SK-N-SH treated with all-trans-retinoic acid at 6 μM for 48 hours (cell line): ENCODE data around the gene C12orf50.

ENCODE experiments used
- ATAC-seq: fragments of 200-7000 bp; cut with Tn5 transposase; 3 replicates; pipeline ENCODE4 v1.9.1; 2020; ENCODE audit warnings: mild to moderate bottlenecking, moderate library complexity
- ARNTL ChIP-seq: fragments of 450-650 bp; formaldehyde crosslinking; IDR thresholded peaks from 2 replicates; pipeline ENCODE4 v1.5.0; 2020; ENCODE audit warnings: low read depth, mild to moderate bottlenecking, moderate library complexity, borderline replicate concordance
- BACH2 ChIP-seq: fragments of 250-450 bp; sonication (Bioruptor Pico); IDR thresholded peaks from 2 replicates; pipeline ENCODE4 v1.9.0; 2021; ENCODE audit warnings: mild to moderate bottlenecking, borderline replicate concordance
- CREB5 ChIP-seq: fragments of 250-450 bp; sonication (Bioruptor Pico); IDR thresholded peaks from 2 replicates; pipeline ENCODE4 v1.5.1; 2020; ENCODE audit warnings: low read depth, mild to moderate bottlenecking, moderate library complexity
- CSDC2 ChIP-seq: fragments of 250-450 bp; sonication (Bioruptor Pico); IDR thresholded peaks from 2 replicates; pipeline ENCODE4 v1.5.0; 2020; ENCODE audit warnings: mild to moderate bottlenecking, moderate library complexity
- ESRRG ChIP-seq: fragments of 250-450 bp; sonication (Bioruptor Pico); IDR thresholded peaks from 2 replicates; pipeline ENCODE4 v1.6.1; 2021; ENCODE audit warnings: mild to moderate bottlenecking
- GLIS3 ChIP-seq: fragments of 250-450 bp; sonication (Bioruptor Pico); IDR thresholded peaks from 2 replicates; pipeline ENCODE4 v1.5.0; 2020; ENCODE audit warnings: mild to moderate bottlenecking, moderate library complexity
- ISL1 ChIP-seq: fragments of 250-450 bp; sonication (Bioruptor Pico); IDR thresholded peaks from 2 replicates; pipeline ENCODE4 v2.1.2; 2022; ENCODE audit warnings: mild to moderate bottlenecking, moderate library complexity
- OSR1 ChIP-seq: fragments of 250-450 bp; sonication (Bioruptor Pico); IDR thresholded peaks from 2 replicates; pipeline ENCODE4 v1.8.0; 2022; ENCODE audit warnings: moderate library complexity, mild to moderate bottlenecking, inconsistent platforms
- PPARA ChIP-seq: fragments of 250-450 bp; sonication (Bioruptor Pico); IDR thresholded peaks from 2 replicates; pipeline ENCODE4 v1.5.0; 2020; ENCODE audit warnings: mild to moderate bottlenecking, borderline replicate concordance
- SNAI2 ChIP-seq: fragments of 250-450 bp; sonication (Bioruptor Pico); IDR thresholded peaks from 2 replicates; pipeline ENCODE4 v1.5.0; 2020; ENCODE audit warnings: mild to moderate bottlenecking, moderate library complexity
- TCF4 ChIP-seq: fragments of 250-450 bp; sonication (Bioruptor Pico); IDR thresholded peaks from 2 replicates; pipeline ENCODE4 v1.8.0; 2021; ENCODE audit warnings: mild to moderate bottlenecking, moderate library complexity, borderline replicate concordance
- TOX ChIP-seq: fragments of 250-450 bp; sonication (Bioruptor Pico); IDR thresholded peaks from 2 replicates; pipeline ENCODE4 v1.8.0; 2021; ENCODE audit warnings: mild to moderate bottlenecking, moderate library complexity, borderline replicate concordance
- TSHZ2 ChIP-seq: fragments of 250-450 bp; sonication (Bioruptor Pico); IDR thresholded peaks from 2 replicates; pipeline ENCODE4 v1.5.0; 2020; ENCODE audit warnings: mild to moderate bottlenecking, moderate library complexity
- ZC3H10 ChIP-seq: fragments of 250-450 bp; sonication (Bioruptor Pico); IDR thresholded peaks from 2 replicates; pipeline ENCODE4 v1.5.1; 2021; ENCODE audit warnings: mild to moderate bottlenecking, moderate library complexity
- ZFP3 ChIP-seq: fragments of 250-450 bp; sonication (Bioruptor Pico); IDR thresholded peaks from 2 replicates; pipeline ENCODE4 v1.5.0; 2020; ENCODE audit warnings: mild to moderate bottlenecking, moderate library complexity
- ZFP30 ChIP-seq: fragments of 450-650 bp; formaldehyde crosslinking; IDR thresholded peaks from 2 replicates; pipeline ENCODE4 v1.5.0; 2022; ENCODE audit warnings: mild to moderate bottlenecking, moderate library complexity
- ZNF565 ChIP-seq: fragments of 450-650 bp; formaldehyde crosslinking; conservative IDR thresholded peaks from 2 replicates; pipeline ENCODE4 v1.5.0; 2020; ENCODE audit warnings: low read depth, mild to moderate bottlenecking, moderate library complexity
- ZNF70 ChIP-seq: fragments of 450-650 bp; formaldehyde crosslinking; IDR thresholded peaks from 2 replicates; pipeline ENCODE4 v1.5.0; 2020; ENCODE audit warnings: mild to moderate bottlenecking, moderate library complexity
- ZNF8 ChIP-seq: fragments of 450-650 bp; formaldehyde crosslinking; IDR thresholded peaks from 2 replicates; pipeline ENCODE4 v1.5.0; 2020; ENCODE audit warnings: mild to moderate bottlenecking, moderate library complexity
- TF ChIP-seq, protein P1 (sequence below): fragments of 250-450 bp; sonication (Bioruptor Pico); IDR thresholded peaks from 2 replicates; pipeline ENCODE4 v1.8.0; 2020; ENCODE audit warnings: mild to moderate bottlenecking, moderate library complexity, borderline replicate concordance
- TF ChIP-seq, protein P2 (sequence below): fragments of 250-450 bp; sonication (Bioruptor Pico); IDR thresholded peaks from 2 replicates; pipeline ENCODE4 v1.5.1; 2021; ENCODE audit warnings: mild to moderate bottlenecking, moderate library complexity
- TF ChIP-seq, protein P3 (sequence below): fragments of 250-450 bp; sonication (Bioruptor Pico); IDR thresholded peaks from 2 replicates; pipeline ENCODE4 v1.8.0; 2021; ENCODE audit warnings: low read depth, mild to moderate bottlenecking, moderate library complexity, borderline replicate concordance

C12orf50 gene, protein sequence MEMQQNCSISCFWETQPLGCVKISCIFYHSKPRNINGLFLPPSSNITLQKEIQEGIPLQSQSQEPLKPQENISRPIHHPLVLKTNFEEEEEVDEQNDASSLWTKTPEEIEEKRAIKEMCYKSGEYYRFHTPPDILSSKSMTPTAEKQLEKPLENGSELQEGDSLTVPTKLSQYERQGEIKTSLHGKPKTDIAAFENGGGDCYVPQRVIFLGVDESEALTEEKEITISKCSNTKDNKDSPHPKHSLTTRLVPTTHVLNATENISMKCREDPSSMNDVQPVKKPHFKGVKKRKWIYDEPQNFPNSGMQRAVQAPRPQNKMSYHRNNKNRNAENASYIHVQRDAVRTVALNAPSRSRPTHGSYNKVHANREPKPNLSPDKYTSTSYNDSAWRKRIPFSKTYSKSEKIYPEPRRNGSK

GRCh38 chr12:88029093-88029665, at the start of gene C12orf50:
Gene C12orf50 (minus strand): TSS chr12:88029401. CDS start chr12:88026962, 2,439 bp downstream.
- no peak for ATAC-seq

DNA sequence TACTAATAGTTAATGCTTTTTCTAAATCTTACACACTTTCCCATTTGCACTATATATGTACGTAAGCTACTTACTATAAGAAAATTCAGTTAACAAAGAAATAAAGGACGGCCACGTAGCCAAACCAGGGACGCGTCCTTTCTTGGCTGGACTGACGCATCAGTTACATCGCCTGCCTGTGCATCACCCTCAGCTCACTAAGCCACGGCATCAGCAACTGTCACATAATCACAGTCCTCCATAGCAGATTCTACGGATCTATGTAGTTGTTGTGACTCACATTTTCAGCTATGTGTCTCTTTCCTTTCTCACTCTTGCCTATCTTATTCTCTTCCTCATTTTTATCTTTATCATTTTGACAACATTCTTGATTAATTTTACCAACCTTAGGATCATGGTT, 38.1 kb upstream of the C12orf50 start:
- ATAC-seq = no peak
- TF ChIP-seq, protein P1, sequence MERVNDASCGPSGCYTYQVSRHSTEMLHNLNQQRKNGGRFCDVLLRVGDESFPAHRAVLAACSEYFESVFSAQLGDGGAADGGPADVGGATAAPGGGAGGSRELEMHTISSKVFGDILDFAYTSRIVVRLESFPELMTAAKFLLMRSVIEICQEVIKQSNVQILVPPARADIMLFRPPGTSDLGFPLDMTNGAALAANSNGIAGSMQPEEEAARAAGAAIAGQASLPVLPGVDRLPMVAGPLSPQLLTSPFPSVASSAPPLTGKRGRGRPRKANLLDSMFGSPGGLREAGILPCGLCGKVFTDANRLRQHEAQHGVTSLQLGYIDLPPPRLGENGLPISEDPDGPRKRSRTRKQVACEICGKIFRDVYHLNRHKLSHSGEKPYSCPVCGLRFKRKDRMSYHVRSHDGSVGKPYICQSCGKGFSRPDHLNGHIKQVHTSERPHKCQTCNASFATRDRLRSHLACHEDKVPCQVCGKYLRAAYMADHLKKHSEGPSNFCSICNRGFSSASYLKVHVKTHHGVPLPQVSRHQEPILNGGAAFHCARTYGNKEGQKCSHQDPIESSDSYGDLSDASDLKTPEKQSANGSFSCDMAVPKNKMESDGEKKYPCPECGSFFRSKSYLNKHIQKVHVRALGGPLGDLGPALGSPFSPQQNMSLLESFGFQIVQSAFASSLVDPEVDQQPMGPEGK (CRISPR knock-in tag) = no peak
- TF ChIP-seq GLIS3 (CRISPR knock-in tag) = no peak
- no peak for TF ChIP-seq ZFP30 (CRISPR knock-in tag)
- TF ChIP-seq ZC3H10 = no peak
- TF ChIP-seq ZNF70 (CRISPR knock-in tag) = no peak
- TF ChIP-seq TOX (CRISPR knock-in tag) = no peak
- TF ChIP-seq SNAI2 = no peak
- TF ChIP-seq PPARA (CRISPR knock-in tag) = no peak
- no peak for TF ChIP-seq ESRRG (CRISPR knock-in tag)
- TF ChIP-seq TSHZ2 = no peak
- TF ChIP-seq TCF4 = no peak
- TF ChIP-seq, protein P2, sequence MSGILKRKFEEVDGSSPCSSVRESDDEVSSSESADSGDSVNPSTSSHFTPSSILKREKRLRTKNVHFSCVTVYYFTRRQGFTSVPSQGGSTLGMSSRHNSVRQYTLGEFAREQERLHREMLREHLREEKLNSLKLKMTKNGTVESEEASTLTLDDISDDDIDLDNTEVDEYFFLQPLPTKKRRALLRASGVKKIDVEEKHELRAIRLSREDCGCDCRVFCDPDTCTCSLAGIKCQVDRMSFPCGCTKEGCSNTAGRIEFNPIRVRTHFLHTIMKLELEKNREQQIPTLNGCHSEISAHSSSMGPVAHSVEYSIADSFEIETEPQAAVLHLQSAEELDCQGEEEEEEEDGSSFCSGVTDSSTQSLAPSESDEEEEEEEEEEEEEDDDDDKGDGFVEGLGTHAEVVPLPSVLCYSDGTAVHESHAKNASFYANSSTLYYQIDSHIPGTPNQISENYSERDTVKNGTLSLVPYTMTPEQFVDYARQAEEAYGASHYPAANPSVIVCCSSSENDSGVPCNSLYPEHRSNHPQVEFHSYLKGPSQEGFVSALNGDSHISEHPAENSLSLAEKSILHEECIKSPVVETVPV (CRISPR knock-in tag) = no peak
- no peak for TF ChIP-seq ISL1 (CRISPR knock-in tag)
- TF ChIP-seq ZFP3 = no peak
- no peak for TF ChIP-seq ARNTL (CRISPR knock-in tag)

More at GRCh38 chr12:88029093-88029665, at the start of gene C12orf50:
- TF ChIP-seq, protein P2 (CRISPR knock-in tag) = no peak
- no peak for TF ChIP-seq PPARA (CRISPR knock-in tag)
- TF ChIP-seq CREB5 = no peak
- no peak for TF ChIP-seq ZNF565
- TF ChIP-seq, protein P3, sequence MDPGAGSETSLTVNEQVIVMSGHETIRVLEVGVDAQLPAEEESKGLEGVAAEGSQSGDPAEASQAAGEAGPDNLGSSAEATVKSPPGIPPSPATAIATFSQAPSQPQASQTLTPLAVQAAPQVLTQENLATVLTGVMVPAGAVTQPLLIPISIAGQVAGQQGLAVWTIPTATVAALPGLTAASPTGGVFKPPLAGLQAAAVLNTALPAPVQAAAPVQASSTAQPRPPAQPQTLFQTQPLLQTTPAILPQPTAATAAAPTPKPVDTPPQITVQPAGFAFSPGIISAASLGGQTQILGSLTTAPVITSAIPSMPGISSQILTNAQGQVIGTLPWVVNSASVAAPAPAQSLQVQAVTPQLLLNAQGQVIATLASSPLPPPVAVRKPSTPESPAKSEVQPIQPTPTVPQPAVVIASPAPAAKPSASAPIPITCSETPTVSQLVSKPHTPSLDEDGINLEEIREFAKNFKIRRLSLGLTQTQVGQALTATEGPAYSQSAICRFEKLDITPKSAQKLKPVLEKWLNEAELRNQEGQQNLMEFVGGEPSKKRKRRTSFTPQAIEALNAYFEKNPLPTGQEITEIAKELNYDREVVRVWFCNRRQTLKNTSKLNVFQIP (CRISPR knock-in tag) = no peak
- TF ChIP-seq OSR1 (CRISPR knock-in tag) = no peak
- TF ChIP-seq ZFP30 (CRISPR knock-in tag) = no peak
- no peak for TF ChIP-seq TCF4
- no peak for TF ChIP-seq ESRRG (CRISPR knock-in tag)
- no peak for TF ChIP-seq TOX (CRISPR knock-in tag)
- TF ChIP-seq ARNTL (CRISPR knock-in tag) = no peak
- no peak for TF ChIP-seq SNAI2
- TF ChIP-seq ZFP3 = no peak
- no peak for TF ChIP-seq ZC3H10
- no peak for TF ChIP-seq CSDC2 (CRISPR knock-in tag)
- TF ChIP-seq ISL1 (CRISPR knock-in tag) = no peak
- TF ChIP-seq BACH2 = no peak
- TF ChIP-seq, protein P1 (CRISPR knock-in tag) = no peak
- TF ChIP-seq ZNF8 (CRISPR knock-in tag) = no peak
